Activated naive CD8-positive, alpha-beta T cell treated with anti-CD3 and anti-CD28 coated beads, Interleukin-2, amount 10 ng/mL, durations not matched to agents 7 days and 5 days (primary cell): Measurements from ENCODE around the gene FAM171A2. TPM values are rescaled to one million over a fixed set of nuclear protein-coding genes. Genes with fewer than 3 reads are reported as not detected.

Source experiments
- ATAC-seq: fragments of 150-1000 bp; cut with Tn5 transposase; one replicate; pipeline ENCODE4 v1.10.0; 2021; ENCODE audit warnings: low read depth, moderate library complexity
- POLR2A ChIA-PET: fragments of 350-600 bp; sonication (Branson Sonifier 250); formaldehyde crosslinking; loops from one replicate; lab custom pipeline; 2021; ENCODE audit warnings: antibody characterized with exemption; lab: Charles Lee
- DNase-seq: peaks from one replicate; pipeline ENCODE4 v3.0.0; 2021
- H3K27ac Mint-ChIP-seq: one replicate; pipeline ENCODE4 v1.8.0; 2022; ENCODE audit warnings: mild to moderate bottlenecking, mixed read lengths
- H3K27me3 Mint-ChIP-seq: one replicate; pipeline ENCODE4 v1.8.0; 2022; ENCODE audit warnings: mild to moderate bottlenecking, moderate library complexity, mixed read lengths
- H3K36me3 Mint-ChIP-seq: one replicate; pipeline ENCODE4 v1.8.0; 2021; ENCODE audit warnings: mild to moderate bottlenecking, mixed read lengths
- H3K4me1 Mint-ChIP-seq: one replicate; pipeline ENCODE4 v1.8.0; 2021; ENCODE audit warnings: mixed read lengths
- H3K4me3 Mint-ChIP-seq: one replicate; pipeline ENCODE4 v1.8.0; 2022; ENCODE audit warnings: mild to moderate bottlenecking, moderate library complexity, mixed read lengths
- H3K9me3 Mint-ChIP-seq: one replicate; pipeline ENCODE4 v1.8.0; 2021; ENCODE audit warnings: mixed read lengths
- total RNA-seq, 2 experiments: library from RNA; stranded (reverse); gene quantifications; one replicate each; pipeline ENCODE4 v1.2.3, GENCODE V29; 2021

The FAM171A2 gene
- total RNA-seq, 2 experiments from 2014 or later, result 0.37 to 0.69 TPM

GRCh38 chr17:44304651-44305050 is 59.0 kb downstream of the FAM171A2 start:
- Mint-ChIP-seq H3K4me1 (peaks cover 9% of the 10 kb centered on the region), H3K27ac (no peak overlapping the region), H3K27me3 (peaks cover 31% of the 10 kb centered on the region), H3K36me3 (no peaks in the 10 kb centered on the region), H3K9me3 (no peaks in the 10 kb centered on the region), H3K4me3 (no peak overlapping the region)
- ATAC-seq (no peak), DNase-seq (no peak)
- POLR2A ChIA-PET, result no interaction called here

Other genes with a start within 250 kb of the FAM171A2 start
- gene HDAC5, start 240.2 kb downstream of the FAM171A2 start, total RNA-seq, result 10 to 100 TPM; 46.2 to 48.4 TPM
- 10 to 100 TPM; 13.2 to 14.3 TPM for gene HROB, start 221.9 kb downstream of the FAM171A2 start, total RNA-seq
- under 1 TPM; 0.19 to 0.51 TPM for gene ASB16, start 193.1 kb downstream of the FAM171A2 start, total RNA-seq
- gene TMUB2, start 176.9 kb downstream of the FAM171A2 start, total RNA-seq, result 10 to 100 TPM; 38.3 to 42.5 TPM
- 100 to 1,000 TPM; 116 TPM for gene ATXN7L3, start 164.0 kb downstream of the FAM171A2 start, total RNA-seq
- gene UBTF, start 144.2 kb downstream of the FAM171A2 start, total RNA-seq, result 100 to 1,000 TPM; 183 to 200 TPM
- not detected for gene SLC4A1, start 95.7 kb downstream of the FAM171A2 start, total RNA-seq
- under 1 TPM in 1 of 2 experiments, not detected in 1; 0.50 TPM for gene RUNDC3A, start 55.3 kb downstream of the FAM171A2 start, total RNA-seq
- gene SLC25A39, start 39.0 kb downstream of the FAM171A2 start, total RNA-seq, result 100 to 1,000 TPM; 104 to 117 TPM
- 10 to 100 TPM; 53.5 to 58.8 TPM for gene GRN, start 18.6 kb downstream of the FAM171A2 start, total RNA-seq
- gene ITGA2B, start 25.8 kb upstream of the FAM171A2 start, total RNA-seq, result under 1 TPM; 0.34 to 0.83 TPM
- 10 to 100 TPM; 56.8 to 57.6 TPM for gene GPATCH8, start 139.6 kb upstream of the FAM171A2 start, total RNA-seq
- gene FZD2, start 193.6 kb upstream of the FAM171A2 start, total RNA-seq, result under 1 TPM; 0.36 to 0.45 TPM